Measurements from ENCODE around the gene SGPP1. TPM values are rescaled to one million over a fixed set of nuclear protein-coding genes. Genes with fewer than 3 reads are reported as not detected.

SGPP1 gene
- total and polyA plus RNA-seq, 10 of the 15 experiments (the other 5 are each of a cell fraction or from before 2014, with no cell fraction given), result 3.5 to 37.7 (median 25.5) TPM

DNA sequence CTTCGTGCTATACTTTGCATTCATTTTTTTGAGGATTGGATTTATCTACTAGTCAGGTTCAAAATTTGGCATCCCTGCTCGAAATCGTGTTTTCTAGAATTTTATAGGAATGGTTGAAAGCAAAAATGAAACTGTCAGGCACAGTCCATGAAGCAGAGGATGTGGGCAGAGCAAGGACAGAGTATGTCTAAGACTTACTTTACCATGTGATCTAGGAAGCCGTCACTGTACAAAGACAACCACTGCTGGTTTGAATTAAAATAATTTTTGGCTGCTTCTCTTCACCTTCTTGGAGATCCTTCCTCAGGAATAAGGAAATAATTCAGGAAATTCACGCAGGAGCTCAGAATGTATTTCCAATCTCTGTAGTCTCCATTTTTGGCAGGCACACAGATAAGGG is 31.6 kb upstream of the SGPP1 start (continued):
- no peak for TF ChIP-seq SRF (IDR thresholded peaks at IDR 0.05; ENCODE audit: low read depth in 2 of 2, low read length in 2 of 2)
- no peak for TF ChIP-seq NFYB (IDR thresholded peaks at IDR 0.05; ENCODE audit: insufficient read depth, low read depth, low read length)
- TF ChIP-seq, protein P1, sequence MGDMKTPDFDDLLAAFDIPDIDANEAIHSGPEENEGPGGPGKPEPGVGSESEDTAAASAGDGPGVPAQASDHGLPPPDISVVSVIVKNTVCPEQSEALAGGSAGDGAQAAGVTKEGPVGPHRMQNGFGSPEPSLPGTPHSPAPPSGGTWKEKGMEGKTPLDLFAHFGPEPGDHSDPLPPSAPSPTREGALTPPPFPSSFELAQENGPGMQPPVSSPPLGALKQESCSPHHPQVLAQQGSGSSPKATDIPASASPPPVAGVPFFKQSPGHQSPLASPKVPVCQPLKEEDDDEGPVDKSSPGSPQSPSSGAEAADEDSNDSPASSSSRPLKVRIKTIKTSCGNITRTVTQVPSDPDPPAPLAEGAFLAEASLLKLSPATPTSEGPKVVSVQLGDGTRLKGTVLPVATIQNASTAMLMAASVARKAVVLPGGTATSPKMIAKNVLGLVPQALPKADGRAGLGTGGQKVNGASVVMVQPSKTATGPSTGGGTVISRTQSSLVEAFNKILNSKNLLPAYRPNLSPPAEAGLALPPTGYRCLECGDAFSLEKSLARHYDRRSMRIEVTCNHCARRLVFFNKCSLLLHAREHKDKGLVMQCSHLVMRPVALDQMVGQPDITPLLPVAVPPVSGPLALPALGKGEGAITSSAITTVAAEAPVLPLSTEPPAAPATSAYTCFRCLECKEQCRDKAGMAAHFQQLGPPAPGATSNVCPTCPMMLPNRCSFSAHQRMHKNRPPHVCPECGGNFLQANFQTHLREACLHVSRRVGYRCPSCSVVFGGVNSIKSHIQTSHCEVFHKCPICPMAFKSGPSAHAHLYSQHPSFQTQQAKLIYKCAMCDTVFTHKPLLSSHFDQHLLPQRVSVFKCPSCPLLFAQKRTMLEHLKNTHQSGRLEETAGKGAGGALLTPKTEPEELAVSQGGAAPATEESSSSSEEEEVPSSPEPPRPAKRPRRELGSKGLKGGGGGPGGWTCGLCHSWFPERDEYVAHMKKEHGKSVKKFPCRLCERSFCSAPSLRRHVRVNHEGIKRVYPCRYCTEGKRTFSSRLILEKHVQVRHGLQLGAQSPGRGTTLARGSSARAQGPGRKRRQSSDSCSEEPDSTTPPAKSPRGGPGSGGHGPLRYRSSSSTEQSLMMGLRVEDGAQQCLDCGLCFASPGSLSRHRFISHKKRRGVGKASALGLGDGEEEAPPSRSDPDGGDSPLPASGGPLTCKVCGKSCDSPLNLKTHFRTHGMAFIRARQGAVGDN (IDR thresholded peaks at IDR 0.05), result 0 out of 2 replicates have a peak, but pooled peaks have one; percentile 16
- TF ChIP-seq RBBP5 (conservative IDR thresholded peaks at IDR 0.05), result no peak
- no peak for TF ChIP-seq ETV6 (conservative IDR thresholded peaks at IDR 0.05 in 1 of 2, IDR thresholded peaks at IDR 0.05 in 1 of 2; ENCODE audit: borderline replicate concordance in 1 of 2, low read depth in 1 of 2)
- peak; percentile 48; the same call in 1 of the 2 replicates for TF ChIP-seq RUNX3 (IDR thresholded peaks at IDR 0.05; ENCODE audit: low read length)
- no peak for TF ChIP-seq GATAD2B (conservative IDR thresholded peaks at IDR 0.05; ENCODE audit: low read depth)
- TF ChIP-seq, protein P2, sequence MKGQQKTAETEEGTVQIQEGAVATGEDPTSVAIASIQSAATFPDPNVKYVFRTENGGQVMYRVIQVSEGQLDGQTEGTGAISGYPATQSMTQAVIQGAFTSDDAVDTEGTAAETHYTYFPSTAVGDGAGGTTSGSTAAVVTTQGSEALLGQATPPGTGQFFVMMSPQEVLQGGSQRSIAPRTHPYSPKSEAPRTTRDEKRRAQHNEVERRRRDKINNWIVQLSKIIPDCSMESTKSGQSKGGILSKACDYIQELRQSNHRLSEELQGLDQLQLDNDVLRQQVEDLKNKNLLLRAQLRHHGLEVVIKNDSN (IDR thresholded peaks at IDR 0.05; ENCODE audit: borderline replicate concordance, extremely low read length, insufficient read depth, low read depth, low read length), result no peak
- no peak for TF ChIP-seq FOXK2 (IDR thresholded peaks at IDR 0.05)
- TF ChIP-seq, protein P3, sequence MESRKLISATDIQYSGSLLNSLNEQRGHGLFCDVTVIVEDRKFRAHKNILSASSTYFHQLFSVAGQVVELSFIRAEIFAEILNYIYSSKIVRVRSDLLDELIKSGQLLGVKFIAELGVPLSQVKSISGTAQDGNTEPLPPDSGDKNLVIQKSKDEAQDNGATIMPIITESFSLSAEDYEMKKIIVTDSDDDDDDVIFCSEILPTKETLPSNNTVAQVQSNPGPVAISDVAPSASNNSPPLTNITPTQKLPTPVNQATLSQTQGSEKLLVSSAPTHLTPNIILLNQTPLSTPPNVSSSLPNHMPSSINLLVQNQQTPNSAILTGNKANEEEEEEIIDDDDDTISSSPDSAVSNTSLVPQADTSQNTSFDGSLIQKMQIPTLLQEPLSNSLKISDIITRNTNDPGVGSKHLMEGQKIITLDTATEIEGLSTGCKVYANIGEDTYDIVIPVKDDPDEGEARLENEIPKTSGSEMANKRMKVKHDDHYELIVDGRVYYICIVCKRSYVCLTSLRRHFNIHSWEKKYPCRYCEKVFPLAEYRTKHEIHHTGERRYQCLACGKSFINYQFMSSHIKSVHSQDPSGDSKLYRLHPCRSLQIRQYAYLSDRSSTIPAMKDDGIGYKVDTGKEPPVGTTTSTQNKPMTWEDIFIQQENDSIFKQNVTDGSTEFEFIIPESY (IDR thresholded peaks at IDR 0.05), result no peak
- no peak for TF ChIP-seq YY1 (IDR thresholded peaks at IDR 0.05; ENCODE audit: low read depth, low read length)
- TF ChIP-seq, protein P4, sequence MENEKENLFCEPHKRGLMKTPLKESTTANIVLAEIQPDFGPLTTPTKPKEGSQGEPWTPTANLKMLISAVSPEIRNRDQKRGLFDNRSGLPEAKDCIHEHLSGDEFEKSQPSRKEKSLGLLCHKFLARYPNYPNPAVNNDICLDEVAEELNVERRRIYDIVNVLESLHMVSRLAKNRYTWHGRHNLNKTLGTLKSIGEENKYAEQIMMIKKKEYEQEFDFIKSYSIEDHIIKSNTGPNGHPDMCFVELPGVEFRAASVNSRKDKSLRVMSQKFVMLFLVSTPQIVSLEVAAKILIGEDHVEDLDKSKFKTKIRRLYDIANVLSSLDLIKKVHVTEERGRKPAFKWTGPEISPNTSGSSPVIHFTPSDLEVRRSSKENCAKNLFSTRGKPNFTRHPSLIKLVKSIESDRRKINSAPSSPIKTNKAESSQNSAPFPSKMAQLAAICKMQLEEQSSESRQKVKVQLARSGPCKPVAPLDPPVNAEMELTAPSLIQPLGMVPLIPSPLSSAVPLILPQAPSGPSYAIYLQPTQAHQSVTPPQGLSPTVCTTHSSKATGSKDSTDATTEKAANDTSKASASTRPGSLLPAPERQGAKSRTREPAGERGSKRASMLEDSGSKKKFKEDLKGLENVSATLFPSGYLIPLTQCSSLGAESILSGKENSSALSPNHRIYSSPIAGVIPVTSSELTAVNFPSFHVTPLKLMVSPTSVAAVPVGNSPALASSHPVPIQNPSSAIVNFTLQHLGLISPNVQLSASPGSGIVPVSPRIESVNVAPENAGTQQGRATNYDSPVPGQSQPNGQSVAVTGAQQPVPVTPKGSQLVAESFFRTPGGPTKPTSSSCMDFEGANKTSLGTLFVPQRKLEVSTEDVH (IDR thresholded peaks at IDR 0.05; ENCODE audit: low read depth, partially characterized antibody), result no peak
- TF ChIP-seq RAD21 (IDR thresholded peaks at IDR 0.05; ENCODE audit: insufficient read depth, low read depth, low read length), result no peak
- TF ChIP-seq, protein P5, sequence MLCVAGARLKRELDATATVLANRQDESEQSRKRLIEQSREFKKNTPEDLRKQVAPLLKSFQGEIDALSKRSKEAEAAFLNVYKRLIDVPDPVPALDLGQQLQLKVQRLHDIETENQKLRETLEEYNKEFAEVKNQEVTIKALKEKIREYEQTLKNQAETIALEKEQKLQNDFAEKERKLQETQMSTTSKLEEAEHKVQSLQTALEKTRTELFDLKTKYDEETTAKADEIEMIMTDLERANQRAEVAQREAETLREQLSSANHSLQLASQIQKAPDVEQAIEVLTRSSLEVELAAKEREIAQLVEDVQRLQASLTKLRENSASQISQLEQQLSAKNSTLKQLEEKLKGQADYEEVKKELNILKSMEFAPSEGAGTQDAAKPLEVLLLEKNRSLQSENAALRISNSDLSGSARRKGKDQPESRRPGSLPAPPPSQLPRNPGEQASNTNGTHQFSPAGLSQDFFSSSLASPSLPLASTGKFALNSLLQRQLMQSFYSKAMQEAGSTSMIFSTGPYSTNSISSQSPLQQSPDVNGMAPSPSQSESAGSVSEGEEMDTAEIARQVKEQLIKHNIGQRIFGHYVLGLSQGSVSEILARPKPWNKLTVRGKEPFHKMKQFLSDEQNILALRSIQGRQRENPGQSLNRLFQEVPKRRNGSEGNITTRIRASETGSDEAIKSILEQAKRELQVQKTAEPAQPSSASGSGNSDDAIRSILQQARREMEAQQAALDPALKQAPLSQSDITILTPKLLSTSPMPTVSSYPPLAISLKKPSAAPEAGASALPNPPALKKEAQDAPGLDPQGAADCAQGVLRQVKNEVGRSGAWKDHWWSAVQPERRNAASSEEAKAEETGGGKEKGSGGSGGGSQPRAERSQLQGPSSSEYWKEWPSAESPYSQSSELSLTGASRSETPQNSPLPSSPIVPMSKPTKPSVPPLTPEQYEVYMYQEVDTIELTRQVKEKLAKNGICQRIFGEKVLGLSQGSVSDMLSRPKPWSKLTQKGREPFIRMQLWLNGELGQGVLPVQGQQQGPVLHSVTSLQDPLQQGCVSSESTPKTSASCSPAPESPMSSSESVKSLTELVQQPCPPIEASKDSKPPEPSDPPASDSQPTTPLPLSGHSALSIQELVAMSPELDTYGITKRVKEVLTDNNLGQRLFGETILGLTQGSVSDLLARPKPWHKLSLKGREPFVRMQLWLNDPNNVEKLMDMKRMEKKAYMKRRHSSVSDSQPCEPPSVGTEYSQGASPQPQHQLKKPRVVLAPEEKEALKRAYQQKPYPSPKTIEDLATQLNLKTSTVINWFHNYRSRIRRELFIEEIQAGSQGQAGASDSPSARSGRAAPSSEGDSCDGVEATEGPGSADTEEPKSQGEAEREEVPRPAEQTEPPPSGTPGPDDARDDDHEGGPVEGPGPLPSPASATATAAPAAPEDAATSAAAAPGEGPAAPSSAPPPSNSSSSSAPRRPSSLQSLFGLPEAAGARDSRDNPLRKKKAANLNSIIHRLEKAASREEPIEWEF (IDR thresholded peaks at IDR 0.05; ENCODE audit: insufficient replicate concordance, low read depth, low read length), result no peak
